HepG2 (cell line): ENCODE results near the gene ZDHHC14. TPM values are rescaled to one million over a fixed set of nuclear protein-coding genes. Genes with fewer than 3 reads are reported as not detected.

ENCODE experiments used
- ATAC-seq: fragments of 200-7000 bp; cut with Tn5 transposase; 3 replicates; pipeline ENCODE4 v1.9.1; 2020; ENCODE audit warnings: mild to moderate bottlenecking, moderate library complexity
- BruUV-seq: library from RNA; stranded (reverse); fragments of 400-500 nt; replicated peaks from 2 replicates; lab custom pipeline; 2021; lab: Mats Ljungman, UMichigan
- CTCF ChIA-PET: fragments of 300-600 bp; formaldehyde crosslinking; extraction: SDS; loops from one replicate; lab custom pipeline; 2021; ENCODE audit warnings: low total read pairs, inconsistent platforms, low intra/inter-chr PET ratio; lab: Yijun Ruan, JAX
- POLR2A ChIA-PET: fragments of 350-600 bp; sonication (Branson Sonifier 250); formaldehyde crosslinking; loops from one replicate; lab custom pipeline; 2020; ENCODE audit warnings: antibody characterized with exemption, inconsistent platforms; lab: Yijun Ruan, JAX
- DNase-seq: peaks from one replicate; pipeline ENCODE4 v3.0.0-alpha.2; 2015; ENCODE audit warnings: low spot score
- FAIRE-seq: peaks from 3 replicates; lab custom pipeline; 2011; peaks lifted over from hg19 to GRCh38; lab: Jason Lieb, UNC
- H2AFZ ChIP-seq: one replicate; pipeline ENCODE4 v1.6.1; 2011; ENCODE audit warnings: low read length, inconsistent platforms
- H3K27ac ChIP-seq: fragments of 300-600 bp; 3 replicates; pipeline ENCODE4 v1.8.0; 2011; ENCODE audit warnings: mixed run types, mild to moderate bottlenecking, mixed read lengths, low read length, inconsistent platforms; ENCODE audit not compliant: insufficient read depth; ENCODE audit errors: extremely low read length
- H3K27me3 ChIP-seq, 2 experiments: fragments of 200-600 bp in 1 of 2; 2 replicates in 1 of 2; 3 replicates in 1 of 2; pipeline versions ENCODE4 v1.6.0 to v1.8.0; 2011; ENCODE audit warnings: low read length in 2 of 2, mild to moderate bottlenecking in 2 of 2, moderate library complexity in 2 of 2, inconsistent platforms in 1 of 2; ENCODE audit not compliant: insufficient read depth in 2 of 2, control insufficient read depth in 1 of 2
- H3K36me3 ChIP-seq, 2 experiments: fragments of 200-600 bp in 1 of 2; replicated peaks in 1 of 2; 2 replicates in 1 of 2; 3 replicates in 1 of 2; pipeline versions ENCODE4 v1.5.1 to v1.8.0; 2011; ENCODE audit warnings: low read length in 2 of 2, inconsistent platforms in 1 of 2; ENCODE audit not compliant: insufficient read depth in 2 of 2, control insufficient read depth in 1 of 2
- H3K4me1 ChIP-seq: 2 replicates; pipeline ENCODE4 v1.5.1; 2012; ENCODE audit warnings: low read length, inconsistent platforms; ENCODE audit not compliant: insufficient read depth
- H3K4me2 ChIP-seq: 2 replicates; pipeline ENCODE4 v1.6.0; 2011; ENCODE audit warnings: low read depth, low read length, inconsistent platforms
- H3K4me3 ChIP-seq, 3 experiments: fragments of 200-600 bp in 1 of 3; sonication (generic), shearing (Covaris generic) in 1 of 3; replicated peaks in 1 of 3; 2 replicates each; pipeline ENCODE4 v1.5.1; 2011 to 2016; ENCODE audit warnings: low read length in 3 of 3, inconsistent platforms in 2 of 3, low read depth in 2 of 3, mild to moderate bottlenecking in 2 of 3, control low read depth in 1 of 3, mixed read lengths in 1 of 3; ENCODE audit not compliant: insufficient read depth in 1 of 3
- H3K79me2 ChIP-seq: one replicate; pipeline ENCODE4 v1.6.1; 2011; ENCODE audit warnings: low read length, inconsistent platforms; ENCODE audit not compliant: insufficient read depth
- H3K9ac ChIP-seq: 2 replicates; pipeline ENCODE4 v1.6.0; 2011; ENCODE audit warnings: mild to moderate bottlenecking, low read depth, low read length, inconsistent platforms; ENCODE audit not compliant: insufficient read depth
- H3K9me3 ChIP-seq: 2 replicates; pipeline ENCODE4 v1.5.1; 2012; ENCODE audit warnings: mild to moderate bottlenecking, low read length
- H4K20me1 ChIP-seq: 2 replicates; pipeline ENCODE4 v1.6.0; 2011; ENCODE audit warnings: inconsistent platforms, mild to moderate bottlenecking, low read length, moderate library complexity; ENCODE audit not compliant: insufficient read depth
- ATF6 ChIP-seq: sonication (generic); formaldehyde crosslinking; conservative IDR thresholded peaks from 2 replicates; pipeline ENCODE4 v1.4.0; 2020; ENCODE audit warnings: missing genetic modification reagents
- HDAC2 ChIP-seq: sonication (generic); formaldehyde crosslinking; IDR thresholded peaks from 2 replicates; pipeline ENCODE4 v1.4.0; 2020; ENCODE audit warnings: missing genetic modification reagents
- HMG20B ChIP-seq: conservative IDR thresholded peaks from 2 replicates; pipeline ENCODE4 v1.6.1; 2016; ENCODE audit warnings: missing genetic modification reagents, missing compliant biosample characterization
- MED13 ChIP-seq: sonication (generic); formaldehyde crosslinking; IDR thresholded peaks from 2 replicates; pipeline ENCODE4 v1.5.0; 2020; ENCODE audit warnings: missing genetic modification reagents
- NR3C1 ChIP-seq: sonication (generic); formaldehyde crosslinking; IDR thresholded peaks from 2 replicates; pipeline ENCODE4 v1.4.0; 2020; ENCODE audit warnings: missing genetic modification reagents
- RARG ChIP-seq: sonication (generic); formaldehyde crosslinking; IDR thresholded peaks from 2 replicates; pipeline ENCODE4 v1.4.0; 2020; ENCODE audit warnings: low read depth, mild to moderate bottlenecking, missing genetic modification reagents
- RFX1 ChIP-seq: fragments of 450-650 bp; IDR thresholded peaks from 2 replicates; pipeline ENCODE4 v1.6.1; 2017
- ZIK1 ChIP-seq: sonication (generic); formaldehyde crosslinking; IDR thresholded peaks from 2 replicates; pipeline ENCODE4 v1.5.0; 2020; ENCODE audit warnings: mild to moderate bottlenecking, low read depth, missing genetic modification reagents, borderline replicate concordance
- ZNF7 ChIP-seq: IDR thresholded peaks from 2 replicates; pipeline ENCODE4 v1.6.1; 2016; ENCODE audit warnings: missing biosample characterization, missing genetic modification reagents
- ZNF775 ChIP-seq: sonication (generic); formaldehyde crosslinking; IDR thresholded peaks from 2 replicates; pipeline ENCODE4 v1.4.0; 2020; ENCODE audit warnings: missing genetic modification reagents, mild to moderate bottlenecking, moderate library complexity, borderline replicate concordance
- WGBS: methylation state at CpG from one replicate; pipeline ENCODE4 v1.1.6; 2017; ENCODE audit warnings: low lambda C conversion rate; 5-methylcytosine and 5-hydroxymethylcytosine counted together
- in situ Hi-C: cut with HindIII; loops from 2 replicates; pipeline ENCODE4 v1.10.0; 2017; ENCODE audit warnings: low pct_unique_long_range_greater_than_20kb; ENCODE audit not compliant: extremely low pct_ligation_motif_present
- intact Hi-C: fragments of 100-400 bp; cut with micrococcal nuclease; formaldehyde crosslinking; loops from one replicate; pipeline ENCODE4 v1.10.0; 2022; ENCODE audit not compliant: unreplicated experiment
- polyA plus RNA-seq, 8 experiments: library from polyadenylated mRNA; depleted of rRNA in 3 of 8; stranded (reverse) in 7 of 8; unstranded in 1 of 8; fragments of >200 nt; fragmentation: Illumina TruSeq in 4 of 8; extraction: Trizol in 4 of 8; gene quantifications; 2 replicates each; pipeline versions ENCODE4 v1.2.1 to v1.2.3, GENCODE V29; 2011 to 2016; ENCODE audit warnings: low read depth in 4 of 8, missing spikeins in 1 of 8, mixed read lengths in 1 of 8; ENCODE audit not compliant: insufficient read depth in 1 of 8
- total RNA-seq, 5 experiments: library from RNA; depleted of rRNA; stranded (reverse); fragments of >200 nt; fragmentation: Illumina TruSeq; extraction: Trizol; gene quantifications; 2 replicates each; pipeline ENCODE4 v1.2.3, GENCODE V29; 2016; ENCODE audit warnings: low read depth in 1 of 5
- TF ChIP-seq, protein P1 (sequence below): sonication (generic); formaldehyde crosslinking; IDR thresholded peaks from 2 replicates; pipeline ENCODE4 v1.8.0; 2022; ENCODE audit warnings: missing genetic modification reagents, mild to moderate bottlenecking, inconsistent platforms, borderline replicate concordance
- TF ChIP-seq, protein P2 (sequence below): sonication (generic); formaldehyde crosslinking; IDR thresholded peaks from 2 replicates; pipeline ENCODE4 v1.8.1; 2023; ENCODE audit warnings: mild to moderate bottlenecking, inconsistent platforms, moderate library complexity, missing genetic modification reagents, borderline replicate concordance
- TF ChIP-seq, protein P3 (sequence below): sonication (generic); formaldehyde crosslinking; IDR thresholded peaks from 2 replicates; pipeline ENCODE4 v1.5.1; 2020; ENCODE audit warnings: missing genetic modification reagents, mild to moderate bottlenecking, borderline replicate concordance

ZDHHC14 gene
- total and polyA plus RNA-seq, 2 of the 13 experiments (the other 11 are each of a cell fraction or from before 2014, with no cell fraction given) = 3.7 to 9.5 TPM

GRCh38 chr6:157552820-157553485, 172.0 kb downstream of the ZDHHC14 start:
- WGBS = 82% methylated on average over 5 of the region's 5 CpGs
- Histone ChIP-seq H2AFZ (no peak overlapping the region), H3K9me3 (no peaks in the 10 kb centered on the region), H3K9ac (no peak overlapping the region), H3K4me1 (no peaks in the 10 kb centered on the region), H3K4me2 (no peak overlapping the region), H4K20me1 (no peaks in the 10 kb centered on the region), H3K27me3 (no peaks in the 10 kb centered on the region), H3K27ac (no peak overlapping the region), H3K4me3 (no peak overlapping the region), H3K79me2 (no peaks in the 10 kb centered on the region), H3K36me3 (no peaks in the 10 kb centered on the region)
- no peak for FAIRE-seq
- in situ Hi-C loops = no loop called here
- ChIA-PET POLR2A (no interaction called here), CTCF (no interaction called here)
- intact Hi-C loops = no loop called here
- TF ChIP-seq ZNF775 (CRISPR knock-in tag) (no peak), MED13 (CRISPR knock-in tag) (no peak), ZNF7 (CRISPR knock-in tag) (no peak), RARG (CRISPR knock-in tag) (no peak), NR3C1 (no peak), RFX1 (no peak)
- TF ChIP-seq, protein P1, sequence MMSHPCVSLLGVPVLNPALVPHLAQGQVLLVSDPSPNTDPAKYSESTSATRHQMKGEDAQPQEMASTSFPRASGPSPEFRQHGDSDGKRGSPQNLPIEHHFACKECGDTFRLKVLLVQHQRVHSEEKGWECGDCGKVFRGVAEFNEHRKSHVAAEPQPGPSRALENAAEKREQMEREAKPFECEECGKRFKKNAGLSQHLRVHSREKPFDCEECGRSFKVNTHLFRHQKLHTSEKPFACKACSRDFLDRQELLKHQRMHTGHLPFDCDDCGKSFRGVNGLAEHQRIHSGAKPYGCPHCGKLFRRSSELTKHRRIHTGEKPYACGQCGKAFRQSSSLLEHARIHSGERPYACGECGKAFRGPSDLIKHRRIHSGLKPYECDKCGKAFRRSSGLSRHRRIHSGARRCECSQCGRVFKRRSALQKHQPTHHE (CRISPR knock-in tag) = no peak
- ATAC-seq = no peak
- no TSS peak for BruUV-seq
- DNase-seq = no peak

GRCh38 chr6:157554747-157555146, 173.8 kb downstream of the ZDHHC14 start:
- Histone ChIP-seq H3K36me3 (no peaks in the 10 kb centered on the region), H4K20me1 (no peaks in the 10 kb centered on the region), H3K27me3 (no peaks in the 10 kb centered on the region), H3K79me2 (no peaks in the 10 kb centered on the region), H2AFZ (no peak overlapping the region), H3K4me3 (no peak overlapping the region), H3K9ac (no peak overlapping the region), H3K9me3 (no peaks in the 10 kb centered on the region), H3K4me1 (peaks cover 10% of the 10 kb centered on the region), H3K4me2 (no peak overlapping the region), H3K27ac (no peak overlapping the region)
- intact Hi-C loops = no loop called here
- FAIRE-seq (no peak), ATAC-seq (no peak), DNase-seq (no peak)
- POLR2A ChIA-PET = interaction anchor here (2.9 kb wide), 1 partner anchor 23 kb away, joined by 7 read pairs; no protein-coding TSS in a partner anchor
- in situ Hi-C loops = no loop called here
- CTCF ChIA-PET = no interaction called here
- WGBS = 80% methylated on average over 2 of the region's 2 CpGs
- BruUV-seq = no TSS peak
- TF ChIP-seq ATF6 = no peak
- TF ChIP-seq, protein P2, sequence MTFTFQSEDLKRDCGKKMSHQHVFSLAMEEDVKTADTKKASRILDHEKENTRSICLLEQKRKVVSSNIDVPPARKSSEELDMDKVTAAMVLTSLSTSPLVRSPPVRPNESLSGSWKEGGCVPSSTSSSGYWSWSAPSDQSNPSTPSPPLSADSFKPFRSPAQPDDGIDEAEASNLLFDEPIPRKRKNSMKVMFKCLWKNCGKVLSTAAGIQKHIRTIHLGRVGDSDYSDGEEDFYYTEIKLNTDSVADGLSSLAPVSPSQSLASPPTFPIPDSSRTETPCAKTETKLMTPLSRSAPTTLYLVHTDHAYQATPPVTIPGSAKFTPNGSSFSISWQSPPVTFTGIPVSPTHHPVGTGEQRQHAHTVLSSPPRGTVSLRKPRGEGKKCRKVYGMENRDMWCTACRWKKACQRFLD = no peak
- TF ChIP-seq, protein P3, sequence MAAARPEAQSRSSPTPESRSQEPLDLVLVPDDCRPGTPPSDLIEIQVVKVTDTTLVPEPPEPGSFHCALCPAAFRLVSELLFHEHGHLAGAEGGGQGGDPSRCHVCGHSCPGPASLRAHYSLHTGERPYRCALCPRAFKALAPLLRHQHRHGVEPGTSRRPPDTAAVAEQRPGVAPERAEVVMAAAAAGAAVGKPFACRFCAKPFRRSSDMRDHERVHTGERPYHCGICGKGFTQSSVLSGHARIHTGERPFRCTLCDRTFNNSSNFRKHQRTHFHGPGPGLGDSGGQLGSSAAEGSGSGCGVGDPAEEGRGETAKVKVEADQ (CRISPR knock-in tag) = no peak
- TF ChIP-seq HDAC2 (CRISPR knock-in tag) = no peak
- no peak for TF ChIP-seq ZIK1 (CRISPR knock-in tag)
- TF ChIP-seq HMG20B (CRISPR knock-in tag) = no peak
